Breast epithelium (tissue), 3 donors: ENCODE data around the gene GNLY.

Experiments
- POLR2A ChIP-seq: fragments of 450-650 bp; IDR thresholded peaks from one replicate; pipeline ENCODE4 v1.6.1; 2016; ENCODE audit warnings: antibody characterized with exemption, mild to moderate bottlenecking, moderate library complexity
- POLR2AphosphoS5 ChIP-seq, 3 donors: sonication (generic); formaldehyde crosslinking; IDR thresholded peaks; one replicate each; pipeline ENCODE4 v1.6.1; 2017; ENCODE audit warnings: antibody characterized with exemption in 3 of 3
- TF ChIP-seq, protein P1 (sequence below), 3 donors: fragments of 450-650 bp; IDR thresholded peaks; one replicate each; pipeline ENCODE4 v1.5.1; 2016 to 2017; ENCODE audit warnings: antibody characterized with exemption in 3 of 3, mild to moderate bottlenecking in 3 of 3, moderate library complexity in 3 of 3

DNA sequence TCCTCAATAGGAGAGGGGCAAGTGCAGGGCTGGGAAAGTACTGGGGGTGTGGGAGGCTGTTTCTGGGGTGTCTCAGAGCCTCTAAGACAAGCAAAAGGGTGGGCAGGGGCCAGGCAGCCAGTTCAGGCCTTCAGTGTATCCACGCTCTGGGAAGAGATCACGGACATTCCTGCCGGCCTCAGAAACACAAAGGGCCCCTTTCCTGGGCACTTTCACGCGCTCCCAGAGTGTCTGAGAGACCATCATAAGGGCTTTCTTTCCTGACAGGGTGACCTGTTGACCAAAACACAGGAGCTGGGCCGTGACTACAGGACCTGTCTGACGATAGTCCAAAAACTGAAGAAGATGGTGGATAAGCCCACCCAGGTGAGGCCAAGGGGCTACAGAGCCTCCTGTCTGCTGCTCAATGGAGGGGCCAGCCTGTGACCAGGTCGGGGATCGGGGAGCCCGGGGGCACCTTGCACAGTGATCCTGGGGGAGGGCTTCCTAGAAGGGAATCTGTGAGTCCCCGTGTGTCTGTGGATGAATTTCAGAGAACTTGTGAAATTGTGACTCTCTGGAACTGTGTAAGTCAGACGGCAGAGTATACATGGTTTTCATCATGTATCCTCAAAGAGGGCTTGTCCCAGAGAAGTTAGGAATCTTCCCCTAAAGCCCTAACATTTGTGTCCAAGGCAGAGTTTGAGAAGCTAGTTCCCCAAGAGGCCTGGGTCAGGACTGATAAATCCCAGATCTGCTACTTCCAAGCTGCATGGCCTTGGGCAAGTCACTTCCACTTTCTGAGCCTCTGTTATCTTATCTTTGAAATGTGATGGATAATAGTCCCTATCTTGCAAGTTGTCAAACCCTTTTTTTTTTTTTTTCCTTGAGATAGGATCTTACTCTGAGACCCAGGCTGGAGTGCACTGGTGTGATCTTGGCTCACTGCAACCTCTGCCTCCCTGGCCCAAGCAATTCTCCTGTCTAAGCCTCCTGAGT, 1.8 kb downstream of the GNLY start:
- TF ChIP-seq, protein P1, sequence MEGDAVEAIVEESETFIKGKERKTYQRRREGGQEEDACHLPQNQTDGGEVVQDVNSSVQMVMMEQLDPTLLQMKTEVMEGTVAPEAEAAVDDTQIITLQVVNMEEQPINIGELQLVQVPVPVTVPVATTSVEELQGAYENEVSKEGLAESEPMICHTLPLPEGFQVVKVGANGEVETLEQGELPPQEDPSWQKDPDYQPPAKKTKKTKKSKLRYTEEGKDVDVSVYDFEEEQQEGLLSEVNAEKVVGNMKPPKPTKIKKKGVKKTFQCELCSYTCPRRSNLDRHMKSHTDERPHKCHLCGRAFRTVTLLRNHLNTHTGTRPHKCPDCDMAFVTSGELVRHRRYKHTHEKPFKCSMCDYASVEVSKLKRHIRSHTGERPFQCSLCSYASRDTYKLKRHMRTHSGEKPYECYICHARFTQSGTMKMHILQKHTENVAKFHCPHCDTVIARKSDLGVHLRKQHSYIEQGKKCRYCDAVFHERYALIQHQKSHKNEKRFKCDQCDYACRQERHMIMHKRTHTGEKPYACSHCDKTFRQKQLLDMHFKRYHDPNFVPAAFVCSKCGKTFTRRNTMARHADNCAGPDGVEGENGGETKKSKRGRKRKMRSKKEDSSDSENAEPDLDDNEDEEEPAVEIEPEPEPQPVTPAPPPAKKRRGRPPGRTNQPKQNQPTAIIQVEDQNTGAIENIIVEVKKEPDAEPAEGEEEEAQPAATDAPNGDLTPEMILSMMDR (IDR thresholded peaks at IDR 0.05) = no peak
- TF ChIP-seq POLR2AphosphoS5 (IDR thresholded peaks at IDR 0.05) (no peak), POLR2A (no peak)
